Ovary (tissue), 10 donors: ENCODE results near the gene ZBTB2. TPM values are rescaled to one million over a fixed set of nuclear protein-coding genes. Genes with fewer than 3 reads are reported as not detected.

Experiments
- DNase-seq, 5 donors: peaks; one replicate each; pipeline ENCODE4 v3.0.0-alpha.2; 2019 to 2020
- H3K27ac ChIP-seq, 2 donors: fragments of 200-600 bp; one replicate each; pipeline versions ENCODE4 v1.5.1 to v1.8.0; 2019 to 2022
- H3K27me3 ChIP-seq: fragments of 200-600 bp; one replicate; pipeline ENCODE4 v1.8.0; 2022
- H3K36me3 ChIP-seq: fragments of 200-600 bp; sonication (generic); one replicate; pipeline ENCODE4 v1.5.1; 2019
- H3K4me1 ChIP-seq: one replicate; pipeline ENCODE4 v1.8.1; 2013; ENCODE audit warnings: mild to moderate bottlenecking, moderate library complexity; ENCODE audit not compliant: insufficient read depth
- H3K4me3 ChIP-seq: fragments of 200-600 bp; sonication (generic); one replicate; pipeline ENCODE4 v1.5.1; 2017
- H3K9me3 ChIP-seq, 2 donors: fragments of 200-600 bp in 1 of 2; sonication (generic) in 1 of 2; one replicate each; pipeline versions ENCODE4 v1.5.1 to v1.8.1; 2013 to 2019; ENCODE audit warnings: mild to moderate bottlenecking in 1 of 2, moderate library complexity in 1 of 2
- CTCF ChIP-seq, 3 donors: fragments of 450-650 bp in 2 of 3; fragments of 200-600 bp in 1 of 3; IDR thresholded peaks; one replicate each; pipeline versions ENCODE4 v1.5.1 to v1.8.0; 2016 to 2022; ENCODE audit warnings: antibody characterized with exemption in 3 of 3, mild to moderate bottlenecking in 1 of 3
- EP300 ChIP-seq: sonication (generic); formaldehyde crosslinking; IDR thresholded peaks from one replicate; pipeline ENCODE4 v1.6.1; 2017; ENCODE audit warnings: antibody characterized with exemption
- POLR2A ChIP-seq: fragments of 450-650 bp; IDR thresholded peaks from one replicate; pipeline ENCODE4 v1.6.1; 2017; ENCODE audit warnings: antibody characterized with exemption, mild to moderate bottlenecking, moderate library complexity
- WGBS, 3 donors: extraction: QIAGEN DNeasy Blood & Tissue Kit in 1 of 3; methylation state at CpG; one replicate each; pipeline versions ENCODE4 v1.1.5 to v1.1.7; 2013 to 2017; 5-methylcytosine and 5-hydroxymethylcytosine counted together
- intact Hi-C, 4 donors: fragments of 100-400 bp; cut with DNase I; formaldehyde crosslinking; loops; one replicate each; pipeline versions ENCODE4 v1.11.0 to v1.15.1; 2022 to 2023
- long read RNA-seq, 3 donors: library from polyadenylated mRNA in 2 of 3; unstranded in 2 of 3; transcript quantifications; one replicate each; pipeline ENCODE4 v2.0.0 and lab custom pipeline, GENCODE V29; 2021 to 2026
- polyA plus RNA-seq, 2 donors: library from polyadenylated mRNA; stranded (reverse); fragments of 200-250 nt in 1 of 2; fragments of 350-450 nt in 1 of 2; fragmentation: Illumina TruSeq in 1 of 2; extraction: RNeasy Lipid Tissue Mini Kit (QIAGEN cat#74804) in 1 of 2; gene quantifications; one replicate each; pipeline ENCODE4 v1.2.3, GENCODE V29; 2013 to 2014
- total RNA-seq, 7 donors: library from RNA; depleted of rRNA in 2 of 7; stranded (reverse); fragments of >200 nt in 2 of 7; fragmentation: NEBNext Ultra II Directional in 3 of 7; extraction: Animal tissue kit (Norgen Biotek cat#: 25700) in 3 of 7; gene quantifications; one replicate each; pipeline versions ENCODE4 v1.1.0 to v1.2.4, GENCODE V29; 2016 to 2023
- donor health status: DM: no; HTN: no; CAD: no; lungs with moderate emphysema.
- donor health status: DM: no; HTN: no; CAD: no.
- donor health status: Bipolar disorder and iron deficiency.
- donor health status: DM: yes; HTN: yes; CAD: no.
- donor health status: DM: no; HTN: no; CAD: no.
- donor health status: DM: yes; HTN: yes; CAD: no.

The ZBTB2 gene
- 10 to 100 TPM in 6 of 7 donors, 1 to 10 TPM in 1; 8.8 to 31.2 (median 18.3) TPM for total RNA-seq
- 10 to 100 TPM; 12.1 to 18.3 TPM for polyA plus RNA-seq
- long read RNA-seq, donor 1, transcript ZBTB2-201 (3 exons, 3,090 nt) = major isoform, 13 of 33 reads
- long read RNA-seq, donor 1, partial matches to known transcripts = 9 of 33 reads
- long read RNA-seq, donor 1, other reads (novel, unspliced or antisense) = 11 of 33 reads
- long read RNA-seq, donor 2, partial matches to known transcripts = 0 of 4 reads
- long read RNA-seq, donor 2, other reads (novel, unspliced or antisense) = 0 of 4 reads
- long read RNA-seq, donor 3, transcript ZBTB2-201 (3 exons, 3,090 nt) = major isoform, 17 of 25 reads
- long read RNA-seq, donor 3, partial matches to known transcripts = 3 of 25 reads
- long read RNA-seq, donor 3, other reads (novel, unspliced or antisense) = 5 of 25 reads

GRCh38 chr6:151391471-151392413 is at the start of gene ZBTB2:
Gene ZBTB2, minus strand, starts transcription at chr6:151391559. Its CDS starts 17,922 bp downstream, at chr6:151373637.
- Histone ChIP-seq H3K27ac (peak within 1 kb of the TSS; percentile 99 to 100), H3K4me1 (peaks cover 3% of the 10 kb centered on the region), H3K27me3 (no peaks in the 10 kb centered on the region), H3K4me3 (peak within 1 kb of the TSS; percentile 99), H3K9me3 (no peaks in the 10 kb centered on the region), H3K36me3 (no peaks in the 10 kb centered on the region)
- 1% methylated on average over 35 to 57 of the region's 57 CpGs for WGBS, 3 donors
- TF ChIP-seq CTCF (IDR thresholded peaks at IDR 0.05) (no peak), POLR2A (peak; percentile 43)
- DNase-seq = peak; percentile 76 to 81 (median 80)
- intact Hi-C loops = no loop called here

- H3K4me1 ChIP-seq = peaks cover 7% of the 10 kb centered on the region
- H3K4me3 ChIP-seq = no peak overlapping the region
- H3K9me3 ChIP-seq = no peaks in the 10 kb centered on the region
- H3K36me3 ChIP-seq = no peaks in the 10 kb centered on the region
- no peaks in the 10 kb centered on the region for H3K27me3 ChIP-seq
- 11 to 20% (median 15%) methylated on average over 2 of the region's 2 CpGs for WGBS, 3 donors
- H3K27ac ChIP-seq = peak overlapping the region in 1 of 2 donors; percentile 39
- intact Hi-C loops = loop anchor here in 2 of 4 donors (5.0 kb wide), 2 partner anchors 36 to 826 kb away; no protein-coding TSS in a partner anchor
- no peak for DNase-seq
- TF ChIP-seq POLR2A (no peak), CTCF (IDR thresholded peaks at IDR 0.05) (peak in 2 of 3 donors; percentile 62 to 63)
Observed at GRCh38 chr6:151440930-151441329, 49.6 kb upstream of the ZBTB2 start.

GRCh38 chr6:151440498-151440897 is 49.1 kb upstream of the ZBTB2 start:
- no peaks in the 10 kb centered on the region for H3K36me3 ChIP-seq
- DNase-seq = no peak
- peaks cover 6% of the 10 kb centered on the region for H3K4me1 ChIP-seq
- 4 to 13% (median 8%) methylated on average over 1 of the region's 1 CpG for WGBS, 3 donors
- TF ChIP-seq CTCF (IDR thresholded peaks at IDR 0.05) (no peak), EP300 (no peak), POLR2A (no peak)
- intact Hi-C loops = loop anchor here in 2 of 4 donors (5.0 kb wide), 2 partner anchors 37 to 827 kb away; no protein-coding TSS in a partner anchor
- no peaks in the 10 kb centered on the region for H3K9me3 ChIP-seq
- H3K27me3 ChIP-seq = no peaks in the 10 kb centered on the region
- H3K27ac ChIP-seq = no peak overlapping the region
- no peak overlapping the region for H3K4me3 ChIP-seq

GRCh38 chr6:151437401-151437800 is 46.0 kb upstream of the ZBTB2 start:
- H3K4me3 ChIP-seq = no peak overlapping the region
- H3K27me3 ChIP-seq = no peaks in the 10 kb centered on the region
- no peak overlapping the region for H3K27ac ChIP-seq
- no peaks in the 10 kb centered on the region for H3K9me3 ChIP-seq
- no peak for DNase-seq
- no peaks in the 10 kb centered on the region for H3K36me3 ChIP-seq
- intact Hi-C loops = no loop called here
- H3K4me1 ChIP-seq = peaks cover 5% of the 10 kb centered on the region
- TF ChIP-seq POLR2A = no peak
- TF ChIP-seq EP300 = no peak
- TF ChIP-seq CTCF (IDR thresholded peaks at IDR 0.05) = no peak
